GM18907 (cell line): Measurements from ENCODE around the gene RASSF10.

Experiments
- ATAC-seq: cut with Tn5 transposase; IDR thresholded peaks from one replicate; pipeline ENCODE4 v1.9.1; 2021; ENCODE audit warnings: mild to moderate bottlenecking, moderate library complexity; ENCODE audit not compliant: unreplicated experiment

The RASSF10 gene

DNA sequence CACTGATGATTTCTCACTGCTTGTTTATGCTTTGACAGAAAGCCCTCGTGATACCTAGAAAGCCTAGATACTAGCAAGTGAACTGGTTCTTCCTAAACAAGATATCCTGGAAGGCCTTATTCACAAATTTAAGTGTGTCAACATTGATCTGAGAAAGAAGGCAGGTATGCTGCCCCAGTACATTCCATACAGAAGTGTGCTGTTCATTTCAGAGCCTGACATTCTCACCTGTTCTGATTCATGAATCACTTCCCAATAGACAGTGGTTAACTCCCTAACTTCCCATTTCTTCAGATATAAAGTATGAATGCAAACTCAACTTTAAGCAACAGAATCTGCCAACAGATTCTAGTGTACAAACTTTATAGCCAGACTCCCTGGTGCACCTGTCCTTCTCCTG is 15.5 kb upstream of the RASSF10 start:
- ATAC-seq, result no peak

DNA sequence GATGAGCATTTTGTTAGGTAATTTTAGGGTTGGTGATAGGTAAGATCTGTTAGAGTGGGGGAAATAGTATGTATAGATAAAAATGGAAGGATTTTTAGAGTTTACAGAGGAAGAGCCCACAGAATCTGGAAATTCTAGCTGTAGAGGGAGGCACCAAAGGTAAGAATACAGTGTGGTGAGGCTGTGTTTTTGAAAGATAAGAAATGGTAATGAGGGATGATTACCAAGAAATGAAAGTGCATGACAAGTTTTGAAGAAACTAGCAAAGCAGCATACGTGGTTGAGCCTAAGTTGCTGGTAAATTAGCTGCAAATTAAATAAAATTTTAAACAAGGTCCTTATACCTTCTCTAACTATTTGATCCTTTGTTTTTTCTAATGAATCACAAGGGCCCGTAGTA is 14.6 kb upstream of the RASSF10 start:
- no peak for ATAC-seq

DNA sequence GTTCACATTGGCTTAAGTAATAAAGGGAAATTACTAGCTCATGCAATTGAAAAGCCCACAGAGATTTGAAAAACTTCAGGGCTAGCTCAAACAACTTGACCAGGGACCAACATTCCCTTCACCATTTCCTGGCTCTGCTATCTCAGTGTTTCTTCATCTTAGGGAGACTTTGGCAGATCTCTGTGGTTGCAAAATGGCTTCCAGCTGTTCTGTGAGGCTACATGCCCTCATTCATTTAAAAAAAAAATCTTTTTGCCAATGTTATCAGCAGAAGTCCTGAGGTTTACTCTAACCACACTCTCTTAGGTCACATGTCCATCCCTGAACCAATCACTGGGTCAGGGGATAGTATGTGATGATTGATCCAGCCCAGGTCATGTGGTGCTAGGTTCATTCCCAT is 13.9 kb upstream of the RASSF10 start:
- no peak for ATAC-seq

DNA sequence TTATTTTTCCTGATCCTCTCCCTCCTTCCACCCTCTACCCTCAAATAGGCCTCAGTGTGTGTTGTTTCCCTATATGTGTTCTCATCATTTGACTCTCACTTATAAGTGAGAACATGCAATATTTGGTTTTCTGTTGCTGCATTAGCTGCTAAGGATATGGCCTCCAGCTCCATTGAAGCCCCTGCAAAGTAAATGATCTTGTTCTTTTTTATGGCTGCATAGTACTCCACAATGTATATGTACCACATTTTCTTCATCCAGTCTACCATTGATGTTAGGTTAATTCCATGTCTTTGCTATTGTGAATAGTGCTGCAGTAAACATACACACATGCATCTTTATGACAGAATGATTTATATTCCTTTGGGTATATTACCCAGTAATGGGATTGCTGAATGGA is 13.3 kb upstream of the RASSF10 start:
- ATAC-seq, result no peak

DNA sequence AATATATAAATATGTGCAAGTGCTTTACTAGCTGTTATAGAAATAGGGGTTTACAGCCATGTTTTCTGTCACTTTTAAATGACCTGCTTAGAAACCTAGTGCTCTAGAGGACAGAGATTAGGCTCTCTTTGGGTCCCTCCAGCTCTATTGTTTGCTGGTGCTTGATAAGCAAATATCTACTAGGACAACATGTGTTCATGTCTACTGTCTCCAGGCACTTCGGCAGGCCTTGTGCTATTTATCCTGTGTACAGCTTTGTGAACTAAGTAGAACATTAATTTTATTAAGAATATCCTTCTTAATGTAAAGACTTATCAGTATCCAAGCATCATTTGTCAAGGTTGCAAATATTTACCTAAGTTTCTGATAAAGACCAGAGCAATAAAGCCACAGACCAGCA is 11.9 kb upstream of the RASSF10 start:
- ATAC-seq, result no peak

DNA sequence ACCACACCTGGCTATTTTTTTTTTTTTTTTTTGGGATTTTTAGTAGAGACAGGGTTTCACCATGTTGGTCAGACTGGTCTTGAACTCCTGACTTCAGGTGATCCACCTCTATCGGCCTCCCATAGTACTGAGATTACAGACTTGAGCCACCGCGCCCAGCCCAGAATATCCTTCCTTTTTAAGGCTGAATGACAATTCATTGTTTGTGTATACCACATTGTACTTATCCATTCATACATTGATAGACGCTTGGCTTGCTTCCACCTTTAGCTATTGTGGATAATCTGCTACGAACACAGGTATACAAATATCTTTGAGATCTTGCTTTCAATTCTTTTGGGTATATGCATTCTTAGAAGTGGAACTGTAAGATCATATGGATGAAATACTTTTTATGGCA is 10.8 kb upstream of the RASSF10 start:
- ATAC-seq, result no peak

DNA sequence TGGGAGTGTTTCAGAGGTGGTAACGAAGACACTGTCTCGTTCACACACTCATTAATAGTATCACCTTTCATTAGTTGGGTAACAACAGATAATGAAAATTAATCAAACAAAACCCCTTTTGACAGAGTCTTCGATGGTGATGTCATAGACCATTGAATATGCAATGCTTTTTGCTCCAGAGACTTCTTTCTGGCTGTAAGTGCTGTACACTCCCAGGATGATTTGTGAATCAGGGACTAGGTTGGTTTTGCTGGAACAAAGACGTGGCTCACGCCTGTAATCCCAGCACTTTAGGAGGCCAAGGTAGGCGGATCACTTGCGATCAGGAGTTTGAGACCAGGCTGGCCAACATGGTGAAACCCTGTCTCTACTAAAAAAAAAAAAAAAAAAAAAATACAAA is 9.5 kb upstream of the RASSF10 start:
- ATAC-seq, result no peak

DNA sequence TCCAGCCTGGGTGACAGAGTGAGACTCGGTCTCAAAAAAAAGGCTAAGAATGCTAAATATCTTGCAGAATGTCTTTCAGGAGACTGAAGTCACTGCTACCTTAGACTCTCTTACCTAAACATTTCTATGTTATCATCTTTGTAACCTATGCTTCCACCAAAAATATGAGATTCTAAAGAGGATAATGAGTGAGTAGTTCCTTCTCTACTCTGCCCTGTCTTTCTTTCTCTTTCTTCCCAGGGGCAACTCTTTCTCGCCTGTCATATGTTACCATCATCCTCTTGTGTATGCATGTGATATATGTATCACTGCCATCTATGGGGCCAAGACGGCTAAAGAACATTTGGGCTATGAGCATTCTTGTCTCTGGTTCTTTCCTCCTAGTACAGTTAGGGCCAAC is 9.0 kb upstream of the RASSF10 start:
- ATAC-seq, result peak; percentile 7

DNA sequence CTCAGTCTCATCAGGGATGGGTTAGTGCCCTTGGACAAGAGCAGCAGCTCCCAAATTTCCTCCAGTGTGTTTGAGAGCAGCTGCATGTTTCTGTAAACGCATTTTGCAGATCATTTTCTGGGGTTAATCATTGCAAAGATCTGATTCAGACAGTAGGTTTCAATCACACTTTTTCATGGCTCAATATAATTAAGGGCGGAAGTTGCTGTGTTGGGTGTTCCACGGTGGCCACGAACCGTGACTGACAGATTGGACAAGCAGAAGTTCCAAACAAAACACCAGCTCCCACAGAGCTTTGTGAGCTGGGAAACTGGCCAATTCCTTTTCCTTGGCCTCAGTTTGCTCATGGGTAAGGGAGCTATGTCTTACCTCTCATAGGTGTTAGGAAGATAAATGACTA is 8.4 kb upstream of the RASSF10 start:
- peak; percentile 60 for ATAC-seq

DNA sequence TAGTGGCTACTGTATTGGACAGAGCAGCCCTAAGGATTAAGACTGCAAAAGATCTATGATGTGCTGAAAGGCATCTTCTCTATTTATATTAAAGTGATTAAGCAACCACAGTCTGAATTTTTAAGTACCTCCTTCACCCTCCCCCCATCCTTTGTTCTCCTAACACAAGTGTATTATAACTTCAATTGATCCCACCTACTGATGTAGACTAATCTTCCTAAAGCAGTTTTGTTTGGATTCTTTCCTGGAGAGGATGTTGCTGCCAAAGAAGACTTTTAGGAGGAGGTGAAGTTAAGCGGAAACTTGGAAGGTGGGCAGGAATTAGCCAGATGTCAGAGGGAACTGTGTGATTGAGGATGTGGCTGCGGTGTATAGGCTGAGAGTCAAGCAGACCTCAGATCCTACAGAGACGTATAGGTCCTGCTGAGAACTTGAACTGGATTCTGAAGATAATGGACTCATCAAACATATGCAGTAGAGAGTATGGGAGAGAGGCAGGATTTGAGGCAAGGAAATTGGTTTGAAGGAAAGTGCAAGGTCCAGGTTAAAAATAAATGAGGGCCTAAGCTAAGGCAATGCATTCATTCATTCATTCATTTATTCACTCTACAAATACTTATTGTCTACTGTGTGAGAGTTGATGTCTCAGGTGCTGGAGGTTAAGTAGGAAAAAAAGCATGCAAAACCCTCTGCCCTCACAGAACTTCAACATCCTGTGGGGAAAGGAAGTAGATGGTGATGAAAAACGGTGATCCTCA is 5.2 kb upstream of the RASSF10 start:
- ATAC-seq, result no peak

DNA sequence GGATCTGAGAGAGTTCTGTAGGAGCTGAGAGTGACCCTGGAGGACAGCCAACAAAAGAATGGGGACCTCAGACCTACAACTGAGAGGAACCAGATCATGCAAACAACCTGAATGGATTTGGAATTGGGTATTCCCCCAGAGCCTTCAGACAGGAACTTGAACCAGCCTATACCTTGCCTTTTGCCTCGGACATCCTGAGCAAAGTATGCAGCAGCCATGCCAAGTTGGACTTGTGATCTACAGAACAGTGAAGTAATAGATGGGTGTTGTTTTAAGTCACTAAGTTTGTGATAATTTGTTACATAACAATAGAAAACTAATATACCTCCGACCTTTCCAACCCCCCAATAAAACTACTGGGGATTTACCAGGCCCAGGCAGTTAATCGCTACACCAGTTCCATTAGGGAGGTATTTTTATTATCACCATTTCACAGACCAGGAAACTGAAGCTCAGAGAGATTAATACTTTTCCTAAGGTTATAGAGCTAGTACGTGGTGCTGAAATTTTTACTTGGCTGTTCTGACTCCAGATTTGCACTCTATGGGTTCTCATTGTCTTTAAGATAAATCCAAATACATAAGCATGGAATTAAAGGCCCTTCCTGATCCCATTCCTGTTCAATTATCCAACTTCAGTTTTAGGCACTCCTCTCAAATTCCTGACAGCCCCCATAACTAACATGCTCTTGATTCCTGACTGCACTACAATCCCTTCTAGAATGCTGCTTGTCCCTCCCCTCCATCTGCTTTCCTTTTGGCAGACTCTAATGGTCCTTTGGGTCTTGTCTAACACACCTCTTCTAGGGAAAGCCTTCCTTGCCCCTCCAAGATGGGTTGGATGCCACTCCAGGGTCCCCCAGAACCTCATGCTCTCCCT is 1.7 kb upstream of the RASSF10 start:
- no peak for ATAC-seq

DNA sequence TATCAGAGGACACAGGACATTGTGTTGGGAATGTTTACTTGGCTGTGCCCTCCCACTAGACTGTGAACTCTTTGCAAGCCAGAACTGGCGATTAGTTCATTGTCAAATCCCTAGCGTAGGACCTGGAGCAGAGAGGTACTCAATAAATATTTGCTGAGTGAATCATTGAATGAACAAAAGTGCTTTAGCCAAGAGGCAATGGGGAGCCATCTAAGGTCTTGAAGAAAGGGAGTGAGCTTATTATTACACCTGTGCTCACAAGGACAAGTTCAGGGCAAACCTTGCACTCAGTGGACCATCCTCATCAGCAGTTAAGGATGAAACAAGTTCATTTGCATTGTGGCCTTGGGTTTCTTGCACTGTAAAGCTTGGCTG is 1.1 kb upstream of the RASSF10 start:
- no peak for ATAC-seq

DNA sequence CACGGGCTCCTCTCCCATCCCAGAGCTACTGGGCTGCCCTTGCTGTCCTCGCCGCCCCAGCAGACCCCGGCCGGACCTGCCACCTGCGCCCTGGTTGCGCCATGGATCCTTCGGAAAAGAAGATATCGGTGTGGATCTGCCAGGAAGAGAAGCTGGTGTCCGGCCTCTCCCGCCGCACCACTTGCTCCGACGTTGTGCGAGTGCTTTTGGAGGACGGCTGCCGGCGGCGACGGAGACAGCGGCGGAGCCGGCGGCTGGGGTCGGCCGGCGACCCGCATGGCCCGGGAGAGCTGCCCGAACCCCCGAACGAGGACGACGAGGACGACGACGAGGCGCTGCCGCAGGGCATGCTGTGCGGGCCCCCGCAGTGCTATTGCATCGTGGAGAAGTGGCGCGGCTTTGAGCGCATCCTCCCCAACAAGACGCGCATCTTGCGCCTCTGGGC is 382 bp downstream of the RASSF10 start:
- peak; percentile 18 for ATAC-seq

DNA sequence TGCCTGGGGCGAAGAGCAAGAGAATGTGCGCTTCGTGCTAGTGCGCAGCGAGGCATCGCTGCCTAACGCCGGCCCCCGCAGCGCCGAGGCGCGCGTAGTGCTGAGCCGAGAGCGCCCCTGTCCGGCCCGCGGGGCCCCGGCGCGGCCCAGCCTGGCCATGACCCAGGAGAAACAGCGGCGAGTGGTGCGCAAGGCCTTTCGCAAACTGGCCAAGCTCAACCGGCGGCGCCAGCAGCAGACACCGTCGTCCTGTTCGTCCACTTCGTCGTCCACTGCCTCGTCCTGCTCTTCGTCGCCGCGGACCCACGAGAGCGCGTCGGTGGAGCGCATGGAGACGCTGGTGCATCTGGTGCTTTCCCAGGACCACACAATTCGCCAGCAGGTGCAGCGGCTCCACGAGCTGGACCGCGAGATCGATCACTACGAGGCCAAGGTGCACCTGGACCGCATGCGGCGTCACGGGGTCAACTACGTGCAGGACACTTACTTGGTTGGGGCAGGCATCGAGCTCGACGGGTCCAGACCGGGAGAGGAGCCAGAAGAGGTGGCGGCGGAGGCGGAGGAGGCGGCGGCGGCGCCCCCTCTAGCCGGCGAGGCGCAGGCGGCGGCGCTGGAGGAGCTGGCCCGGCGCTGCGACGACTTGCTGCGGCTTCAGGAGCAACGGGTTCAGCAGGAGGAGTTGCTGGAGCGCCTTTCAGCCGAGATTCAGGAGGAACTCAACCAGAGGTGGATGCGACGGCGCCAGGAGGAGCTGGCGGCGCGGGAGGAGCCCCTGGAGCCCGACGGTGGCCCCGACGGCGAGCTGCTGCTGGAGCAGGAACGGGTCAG is 1.0 kb downstream of the RASSF10 start:
- no peak for ATAC-seq

DNA sequence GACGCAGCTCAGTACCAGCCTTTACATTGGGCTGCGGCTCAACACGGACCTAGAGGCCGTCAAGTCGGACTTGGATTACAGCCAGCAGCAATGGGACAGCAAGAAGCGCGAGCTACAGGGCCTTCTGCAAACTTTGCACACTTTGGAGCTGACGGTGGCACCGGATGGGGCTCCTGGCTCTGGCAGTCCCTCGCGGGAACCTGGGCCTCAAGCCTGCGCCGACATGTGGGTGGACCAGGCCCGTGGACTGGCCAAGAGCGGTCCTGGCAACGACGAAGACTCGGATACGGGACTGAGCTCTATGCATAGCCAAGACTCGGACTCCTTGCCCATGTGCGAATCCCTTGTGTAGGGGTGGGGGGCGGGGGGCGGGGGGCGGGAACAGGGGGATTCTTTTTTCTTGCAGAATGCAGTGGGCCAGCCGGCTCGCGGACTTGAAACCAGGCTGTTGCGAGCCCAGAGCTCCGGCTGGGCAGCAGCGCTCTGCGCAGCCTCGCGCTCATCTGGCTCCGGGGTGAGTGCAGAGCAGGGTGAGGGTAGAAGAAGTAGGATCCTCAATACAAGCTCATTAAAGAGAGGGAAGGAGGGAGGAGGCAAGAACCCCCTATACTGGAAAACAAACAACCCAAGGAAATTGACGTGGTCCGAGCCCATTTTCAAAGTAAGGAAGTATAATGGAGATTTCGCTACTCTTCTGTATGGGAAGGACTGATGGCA is 1.8 kb downstream of the RASSF10 start:
- no peak for ATAC-seq

DNA sequence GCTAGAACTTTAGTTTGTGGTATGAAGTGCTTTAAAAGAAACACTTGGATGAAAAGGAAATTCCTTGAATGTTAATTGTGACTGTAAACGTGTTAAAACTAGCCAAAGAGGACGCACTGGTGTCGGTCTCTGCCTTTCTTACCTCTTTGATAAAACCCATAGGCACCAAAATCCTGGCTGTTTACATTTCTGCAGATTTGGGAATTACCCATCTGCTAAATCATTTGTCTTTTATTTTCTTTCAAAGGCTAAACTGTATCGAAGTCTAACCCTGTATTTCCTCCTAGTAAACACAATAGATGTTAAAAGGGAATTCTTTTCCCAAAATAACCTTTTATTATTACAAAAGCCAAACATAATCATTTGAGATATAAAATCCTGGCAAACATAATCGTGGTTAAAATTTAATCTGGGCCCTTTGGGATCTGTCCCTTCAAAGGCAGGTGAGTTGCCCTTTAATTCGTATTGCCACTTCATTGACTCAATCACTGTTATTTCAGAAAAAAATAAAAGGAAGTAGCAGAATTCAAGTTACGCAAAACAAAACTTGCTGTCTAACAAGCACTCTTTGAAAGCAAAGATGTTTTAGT is 2.4 kb downstream of the RASSF10 start:
- ATAC-seq, result no peak

DNA sequence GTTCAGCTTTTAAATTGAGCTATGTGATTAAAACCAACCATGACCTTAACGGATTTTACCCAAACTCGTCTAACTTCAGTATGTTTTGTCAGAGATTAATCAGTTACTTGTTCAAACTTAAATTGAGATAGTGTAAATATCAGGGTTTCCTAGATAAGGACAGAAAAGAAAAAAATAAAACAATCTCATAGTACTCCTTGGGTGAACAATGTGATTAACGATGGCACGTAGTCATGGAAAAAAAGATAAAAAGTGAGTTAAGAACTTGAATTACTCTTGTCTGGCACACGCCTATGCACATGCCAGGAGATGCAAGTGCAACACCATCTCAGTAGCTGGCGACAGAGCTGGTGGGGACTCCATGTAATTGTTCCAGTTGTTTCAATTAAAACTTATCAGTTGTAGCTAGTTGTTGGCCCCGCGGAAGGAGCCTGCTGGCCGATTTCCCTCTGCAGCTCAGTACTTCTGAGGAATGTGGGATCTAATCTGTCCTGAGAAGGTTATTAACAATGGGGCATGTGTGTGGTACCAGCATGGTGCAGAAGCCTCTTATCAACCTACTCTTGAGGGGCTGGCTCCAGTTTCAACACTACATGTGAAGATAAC is 3.0 kb downstream of the RASSF10 start:
- no peak for ATAC-seq

DNA sequence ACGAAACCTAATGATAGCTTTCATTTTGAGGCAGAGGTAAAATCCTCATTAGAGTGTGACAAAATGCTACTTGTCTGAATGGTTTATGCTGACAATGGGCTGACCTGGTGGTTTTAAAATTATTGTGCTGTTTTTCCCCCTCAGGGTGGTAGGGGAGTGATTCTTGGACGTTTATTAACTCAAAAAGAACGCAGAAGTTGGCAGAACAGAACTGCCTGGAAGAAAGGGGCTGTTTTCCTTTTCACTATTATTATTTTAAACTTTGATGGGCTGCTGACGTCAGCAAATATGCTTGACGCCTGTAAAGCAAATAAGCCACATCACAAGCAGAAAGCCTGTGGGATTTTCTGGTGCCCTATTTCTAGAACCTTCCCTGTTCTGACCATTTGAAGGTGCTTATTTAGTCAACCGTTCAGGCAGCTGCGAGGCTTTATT is 4.0 kb downstream of the RASSF10 start:
- ATAC-seq, result no peak

DNA sequence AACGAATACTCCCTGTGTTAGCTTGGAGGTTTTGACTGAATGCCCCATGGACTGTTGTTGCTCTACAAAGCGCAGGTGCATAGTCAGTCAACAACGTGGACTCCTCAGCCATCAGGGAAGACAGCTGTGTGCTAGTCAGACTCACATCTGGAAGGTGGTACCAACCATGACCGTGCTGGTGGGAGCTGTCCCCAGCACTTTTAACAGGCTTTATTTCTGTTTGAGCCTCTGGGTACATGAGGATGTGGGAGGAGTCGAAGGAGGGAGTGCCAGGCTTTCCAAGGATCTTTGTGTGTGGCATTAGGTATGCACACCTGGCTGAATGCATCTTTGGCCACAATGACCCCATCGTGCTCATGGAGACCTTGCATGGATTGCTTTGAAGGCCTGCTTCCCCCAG is 6.6 kb downstream of the RASSF10 start:
- no peak for ATAC-seq

DNA sequence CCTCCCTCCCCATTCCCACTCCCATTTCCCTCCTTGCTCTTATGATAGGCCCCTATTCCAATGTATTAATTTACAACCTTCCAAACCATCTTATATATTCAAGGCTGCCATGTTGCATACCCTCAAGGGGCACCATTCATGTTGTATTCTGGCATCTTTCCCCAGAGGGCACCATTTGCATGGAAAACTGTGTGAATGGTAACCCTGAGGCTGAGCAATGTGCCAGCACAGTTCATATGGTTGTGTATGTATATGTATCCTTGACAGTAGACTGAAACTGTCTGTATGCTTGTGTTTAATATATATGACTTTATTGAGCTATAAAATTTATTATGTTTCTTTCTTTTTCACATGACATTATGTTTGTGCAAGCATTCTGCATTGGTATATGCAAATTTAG is 7.3 kb downstream of the RASSF10 start:
- no peak for ATAC-seq
